GM23338 (cell line): ENCODE data around the gene FOXD2. TPM values are rescaled to one million over a fixed set of nuclear protein-coding genes. Genes with fewer than 3 reads are reported as not detected.

Source experiments
- CREB1 ChIP-seq: fragments of 250-450 bp; sonication (Bioruptor Pico); IDR thresholded peaks from 2 replicates; pipeline ENCODE4 v1.5.0; 2020; ENCODE audit warnings: low read depth, mild to moderate bottlenecking, moderate library complexity
- CTCF ChIP-seq, 2 experiments: fragments of 200-600 bp in 1 of 2; sonication (generic) in 1 of 2; conservative IDR thresholded peaks; 2 replicates each; pipeline versions ENCODE4 v1.5.1 to v1.6.1; 2016 to 2017; ENCODE audit warnings: antibody characterized with exemption in 2 of 2, low read depth in 2 of 2, mild to moderate bottlenecking in 2 of 2, moderate library complexity in 1 of 2
- EZH2 ChIP-seq: fragments of 200-600 bp; sonication (generic); IDR thresholded peaks from one replicate; pipeline ENCODE4 v1.8.0; 2017; ENCODE audit warnings: antibody characterized with exemption, mild to moderate bottlenecking, low read depth; ENCODE audit not compliant: unreplicated experiment
- EZH2phosphoT487 ChIP-seq: fragments of 200-600 bp; sonication (generic); IDR thresholded peaks from one replicate; pipeline ENCODE4 v1.8.1; 2018; ENCODE audit warnings: antibody characterized with exemption; ENCODE audit not compliant: unreplicated experiment
- NANOG ChIP-seq: IDR thresholded peaks from 2 replicates; pipeline ENCODE4 v1.6.1; 2016; ENCODE audit warnings: antibody characterized with exemption, borderline replicate concordance
- POLR2AphosphoS5 ChIP-seq: IDR thresholded peaks from 2 replicates; pipeline ENCODE4 v1.6.1; 2016; ENCODE audit warnings: antibody characterized with exemption, low read depth
- STAT1 ChIP-seq: IDR thresholded peaks from one replicate; pipeline ENCODE4 v1.6.1; 2016; ENCODE audit warnings: antibody characterized with exemption; ENCODE audit not compliant: unreplicated experiment
- ZNF114 ChIP-seq: fragments of 250-450 bp; sonication (Bioruptor Pico); IDR thresholded peaks from 2 replicates; pipeline ENCODE4 v1.5.0; 2020; ENCODE audit warnings: mild to moderate bottlenecking, moderate library complexity
- ZNF331 ChIP-seq: fragments of 250-450 bp; sonication (Bioruptor Pico); IDR thresholded peaks from 2 replicates; pipeline ENCODE4 v1.5.0; 2020; ENCODE audit warnings: low read depth, mild to moderate bottlenecking, moderate library complexity
- ZNF462 ChIP-seq: fragments of 250-450 bp; sonication (Bioruptor Pico); IDR thresholded peaks from 2 replicates; pipeline ENCODE4 v1.5.0; 2020; ENCODE audit warnings: mild to moderate bottlenecking, moderate library complexity
- polyA plus RNA-seq: library from polyadenylated mRNA; unstranded; fragments of >200 nt; fragmentation: Nextera tagmentation; extraction: Ambion mirVana; gene quantifications from 2 replicates; pipeline ENCODE4 v1.2.1, GENCODE V29; 2016
- total RNA-seq: library from RNA; depleted of rRNA; stranded (reverse); fragments of >200 nt; shearing (Covaris generic); gene quantifications from 2 replicates; pipeline ENCODE4 v1.2.3, GENCODE V29; 2014

The FOXD2 gene
- total and polyA plus RNA-seq, 2 experiments from 2014 or later = 0.28 TPM; not detected in 1

GRCh38 chr1:47474278-47475193 lies 36.7 kb downstream of the FOXD2 start (continued):
- TF ChIP-seq ZNF462 (CRISPR knock-in tag) = no peak
- no peak for TF ChIP-seq EZH2
- TF ChIP-seq EZH2phosphoT487 = no peak
- TF ChIP-seq CTCF (conservative IDR thresholded peaks at IDR 0.05; ENCODE audit: low read depth in 2 of 2) = no peak
- no peak for TF ChIP-seq CREB1 (CRISPR knock-in tag)
- no peak for TF ChIP-seq POLR2AphosphoS5
- no peak for TF ChIP-seq NANOG
- no peak for TF ChIP-seq ZNF114 (CRISPR knock-in tag)
- TF ChIP-seq STAT1 = no peak
- TF ChIP-seq ZNF331 = no peak
